Nephron (organoid): Measurements from ENCODE around the gene STK4.
A peak's percentile ranks its signal among the peaks of the same experiment; 100 is the strongest.

Experiments used
- H3K27ac Mint-ChIP-seq, 3 experiments: 2 replicates each; pipeline ENCODE4 v1.8.0; 2020; ENCODE audit warnings: mixed read lengths in 3 of 3, mild to moderate bottlenecking in 2 of 3, moderate library complexity in 1 of 3
- H3K27me3 Mint-ChIP-seq: 2 replicates; pipeline ENCODE4 v1.8.0; 2021; ENCODE audit warnings: low read depth, mild to moderate bottlenecking, moderate library complexity, mixed read lengths
- H3K36me3 Mint-ChIP-seq: 2 replicates; pipeline ENCODE4 v1.8.0; 2020; ENCODE audit warnings: low read depth, mixed read lengths
- H3K4me1 Mint-ChIP-seq: 2 replicates; pipeline ENCODE4 v1.8.0; 2020; ENCODE audit warnings: mixed read lengths
- H3K4me3 Mint-ChIP-seq, 3 experiments: 2 replicates each; pipeline ENCODE4 v1.8.0; 2020; ENCODE audit warnings: mild to moderate bottlenecking in 3 of 3, mixed read lengths in 3 of 3, moderate library complexity in 2 of 3
- H3K9me3 Mint-ChIP-seq: 2 replicates; pipeline ENCODE4 v1.8.0; 2020; ENCODE audit warnings: mixed read lengths
- TF ChIP-seq, protein P1 (sequence below), 3 experiments: fragments of 200-600 bp; sonication (generic); IDR thresholded peaks; one replicate each; pipeline ENCODE4 v1.5.0; 2021; ENCODE audit warnings: antibody characterized with exemption in 3 of 3; ENCODE audit not compliant: unreplicated experiment in 3 of 3

The STK4 gene

DNA sequence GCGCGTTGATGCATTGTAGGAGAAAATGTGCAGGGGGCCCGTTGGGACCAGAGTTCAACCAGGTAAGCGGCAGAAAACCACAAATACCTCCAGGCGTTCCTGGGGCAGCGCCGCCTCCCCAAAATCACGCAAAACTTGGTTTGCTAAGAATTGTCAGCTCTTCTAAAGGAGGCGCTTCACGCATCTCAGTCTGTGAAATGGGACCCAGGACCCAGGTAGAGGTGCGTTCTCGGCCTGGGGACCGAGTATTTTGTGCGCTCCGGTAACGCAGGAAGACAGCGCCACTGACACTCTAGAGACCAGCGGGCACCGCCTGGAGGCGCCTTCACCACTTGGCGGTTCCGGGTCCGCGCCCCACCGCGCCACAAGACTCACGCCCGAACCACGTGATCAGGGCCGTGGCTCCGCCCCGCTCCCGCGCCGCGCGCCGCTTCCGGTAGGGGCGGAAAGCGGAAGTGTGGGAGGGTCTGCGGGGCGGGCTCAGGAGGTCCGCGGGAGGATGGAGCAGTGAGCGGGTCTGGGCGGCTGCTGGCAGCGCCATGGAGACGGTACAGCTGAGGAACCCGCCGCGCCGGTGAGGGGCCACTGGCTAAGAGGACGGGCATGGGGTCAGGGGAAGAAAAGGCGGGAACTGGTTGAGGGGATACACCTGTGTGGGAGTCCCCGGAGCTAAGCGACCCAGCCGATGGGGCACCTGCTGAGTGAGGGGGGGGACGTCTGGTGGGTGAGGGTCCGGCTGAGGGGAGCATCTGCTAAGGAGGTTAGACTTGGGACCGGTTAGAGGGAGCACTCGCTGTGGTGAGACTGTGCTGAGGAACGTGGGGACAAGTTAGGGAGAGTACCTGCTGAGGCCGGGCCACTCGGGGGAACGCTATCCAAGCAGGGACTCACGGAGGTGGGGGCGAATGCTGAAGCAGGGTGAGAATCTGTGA lies at the start of gene STK4:
Gene STK4 (plus strand): TSS at position 483 of the 932 bp plus-strand sequence. CDS start 57 bp downstream, at position 540.
- peaks cover 21% of the 10 kb centered on the region for H3K4me1 Mint-ChIP-seq
- TF ChIP-seq, protein P1, sequence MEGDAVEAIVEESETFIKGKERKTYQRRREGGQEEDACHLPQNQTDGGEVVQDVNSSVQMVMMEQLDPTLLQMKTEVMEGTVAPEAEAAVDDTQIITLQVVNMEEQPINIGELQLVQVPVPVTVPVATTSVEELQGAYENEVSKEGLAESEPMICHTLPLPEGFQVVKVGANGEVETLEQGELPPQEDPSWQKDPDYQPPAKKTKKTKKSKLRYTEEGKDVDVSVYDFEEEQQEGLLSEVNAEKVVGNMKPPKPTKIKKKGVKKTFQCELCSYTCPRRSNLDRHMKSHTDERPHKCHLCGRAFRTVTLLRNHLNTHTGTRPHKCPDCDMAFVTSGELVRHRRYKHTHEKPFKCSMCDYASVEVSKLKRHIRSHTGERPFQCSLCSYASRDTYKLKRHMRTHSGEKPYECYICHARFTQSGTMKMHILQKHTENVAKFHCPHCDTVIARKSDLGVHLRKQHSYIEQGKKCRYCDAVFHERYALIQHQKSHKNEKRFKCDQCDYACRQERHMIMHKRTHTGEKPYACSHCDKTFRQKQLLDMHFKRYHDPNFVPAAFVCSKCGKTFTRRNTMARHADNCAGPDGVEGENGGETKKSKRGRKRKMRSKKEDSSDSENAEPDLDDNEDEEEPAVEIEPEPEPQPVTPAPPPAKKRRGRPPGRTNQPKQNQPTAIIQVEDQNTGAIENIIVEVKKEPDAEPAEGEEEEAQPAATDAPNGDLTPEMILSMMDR (IDR thresholded peaks at IDR 0.05; ENCODE audit: unreplicated experiment in 3 of 3) = peak; percentile 28 to 43 (median 43)
- H3K9me3 Mint-ChIP-seq = no peaks in the 10 kb centered on the region
- H3K36me3 Mint-ChIP-seq = no peaks in the 10 kb centered on the region
- no peaks in the 10 kb centered on the region for H3K27me3 Mint-ChIP-seq
- peak within 1 kb of the TSS; percentile 71 to 85 (median 75) for H3K27ac Mint-ChIP-seq
- H3K4me3 Mint-ChIP-seq = peak within 1 kb of the TSS; percentile 97 to 100 (median 99)

DNA sequence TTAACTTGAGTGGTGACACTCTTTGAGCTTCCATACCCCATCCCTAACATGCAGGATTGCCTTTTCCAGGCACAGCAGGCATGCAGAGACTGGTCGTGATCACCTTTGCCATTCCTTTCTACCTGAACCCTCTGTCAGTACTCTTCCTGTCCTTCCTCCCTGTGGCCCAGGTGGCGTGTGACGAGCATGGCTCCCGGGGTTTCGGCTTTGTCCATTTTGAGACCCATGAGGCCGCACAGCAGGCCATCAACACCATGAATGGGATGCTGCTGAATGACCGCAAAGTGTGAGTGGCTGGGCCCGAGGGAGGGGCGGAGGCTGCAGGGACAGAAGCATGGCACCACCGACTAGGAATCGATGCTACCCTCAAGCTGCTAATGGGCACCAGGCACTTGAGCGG lies 49.7 kb upstream of the STK4 start:
- Mint-ChIP-seq H3K36me3 (peaks cover 8% of the 10 kb centered on the region), H3K9me3 (no peaks in the 10 kb centered on the region), H3K4me3 (no peak overlapping the region), H3K27me3 (no peaks in the 10 kb centered on the region), H3K4me1 (no peaks in the 10 kb centered on the region), H3K27ac (no peak overlapping the region)
- TF ChIP-seq, protein P1 (IDR thresholded peaks at IDR 0.05; ENCODE audit: unreplicated experiment in 3 of 3) = no peak

DNA sequence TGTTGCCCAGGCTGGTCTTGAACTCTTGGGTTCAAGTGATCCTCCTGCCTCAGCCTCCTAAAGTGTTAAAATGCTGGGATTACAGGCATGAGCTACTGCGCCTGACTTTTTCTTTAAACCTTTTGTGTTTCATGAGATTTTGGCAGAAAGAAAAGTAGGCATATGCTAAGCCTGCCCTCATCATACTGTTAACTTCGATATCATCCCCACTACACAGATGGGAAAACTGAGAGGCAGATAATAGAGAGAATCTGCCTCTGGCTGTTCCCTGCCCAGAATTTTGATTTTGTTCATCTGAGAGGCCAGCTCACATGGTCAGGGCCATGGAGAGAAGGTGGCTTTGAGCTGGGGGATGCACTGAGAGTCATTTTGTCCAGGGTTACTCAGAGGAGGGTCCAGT lies 48.9 kb upstream of the STK4 start:
- H3K4me3 Mint-ChIP-seq = no peak overlapping the region

DNA sequence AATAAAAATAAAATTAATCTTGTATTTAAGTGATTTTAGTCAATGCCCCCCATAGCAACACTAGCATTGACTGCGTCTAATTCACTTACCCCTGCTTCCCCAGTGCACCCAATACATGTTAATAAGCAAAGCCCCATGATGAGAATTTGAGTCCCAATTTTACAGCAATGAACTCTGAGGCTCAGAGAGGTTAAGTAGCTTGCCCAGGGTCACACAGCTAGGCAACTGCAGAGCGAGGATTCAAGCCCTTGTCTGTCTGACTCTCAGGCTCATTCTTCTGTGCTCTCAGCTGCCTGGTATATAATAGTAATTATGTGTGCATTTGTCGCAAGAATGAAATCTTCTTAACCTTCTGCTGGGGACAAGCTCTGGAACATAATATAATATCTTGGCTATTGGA lies 48.0 kb upstream of the STK4 start:
- Mint-ChIP-seq H3K36me3 (peaks cover 7% of the 10 kb centered on the region), H3K4me3 (no peak overlapping the region), H3K9me3 (no peaks in the 10 kb centered on the region), H3K27ac (no peak overlapping the region), H3K4me1 (no peaks in the 10 kb centered on the region), H3K27me3 (no peaks in the 10 kb centered on the region)
- TF ChIP-seq, protein P1 (IDR thresholded peaks at IDR 0.05; ENCODE audit: unreplicated experiment in 3 of 3) = no peak

More for the DNA sequence above, 48.9 kb upstream of the STK4 start:
- H3K27me3 Mint-ChIP-seq = no peaks in the 10 kb centered on the region
- H3K36me3 Mint-ChIP-seq = peaks cover 7% of the 10 kb centered on the region
- H3K27ac Mint-ChIP-seq = no peak overlapping the region
- H3K4me1 Mint-ChIP-seq = no peaks in the 10 kb centered on the region
- TF ChIP-seq, protein P1 (IDR thresholded peaks at IDR 0.05; ENCODE audit: unreplicated experiment in 3 of 3) = no peak
- H3K9me3 Mint-ChIP-seq = no peaks in the 10 kb centered on the region

DNA sequence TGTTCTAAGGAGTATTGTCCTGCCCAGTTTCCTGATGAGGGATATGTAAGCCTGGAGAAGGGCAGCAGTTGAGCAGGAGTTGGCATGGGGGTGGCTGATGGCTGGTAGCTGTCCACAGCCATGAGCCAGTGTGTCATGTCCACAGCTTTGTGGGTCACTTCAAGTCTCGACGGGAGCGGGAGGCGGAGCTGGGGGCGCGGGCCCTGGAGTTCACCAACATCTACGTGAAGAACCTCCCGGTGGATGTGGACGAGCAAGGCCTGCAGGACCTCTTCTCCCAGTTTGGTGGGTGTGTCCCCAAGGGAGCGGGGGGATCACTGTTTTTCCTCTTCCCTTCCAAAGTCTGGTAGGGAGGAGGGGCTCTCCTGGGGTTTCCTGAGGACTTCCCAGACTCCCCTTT lies 47.6 kb upstream of the STK4 start:
- TF ChIP-seq, protein P1 (IDR thresholded peaks at IDR 0.05; ENCODE audit: unreplicated experiment in 3 of 3) = no peak
- H3K27me3 Mint-ChIP-seq = no peaks in the 10 kb centered on the region
- no peak overlapping the region for H3K27ac Mint-ChIP-seq
- H3K9me3 Mint-ChIP-seq = no peaks in the 10 kb centered on the region
- no peaks in the 10 kb centered on the region for H3K4me1 Mint-ChIP-seq
- no peak overlapping the region for H3K4me3 Mint-ChIP-seq
- peaks cover 7% of the 10 kb centered on the region for H3K36me3 Mint-ChIP-seq
